PC-3 (cell line): ENCODE data around the gene HLA-DPA1.

ENCODE experiments used
- EZH2phosphoT487 ChIP-seq: fragments of 300-600 bp; sonication (generic); IDR thresholded peaks from 2 replicates; pipeline ENCODE4 v1.6.1; 2018; ENCODE audit warnings: mild to moderate bottlenecking, antibody characterized with exemption, low read length, borderline replicate concordance
- TF ChIP-seq, protein P1 (sequence below): fragments of 300-600 bp; sonication (generic); conservative IDR thresholded peaks from 2 replicates; pipeline ENCODE4 v1.5.1; 2017; ENCODE audit warnings: antibody characterized with exemption, low read depth, mild to moderate bottlenecking, low read length

GRCh38 chr6:33103776-33104175, 30.3 kb upstream of the HLA-DPA1 start:
- no peak for TF ChIP-seq EZH2phosphoT487
- TF ChIP-seq, protein P1, sequence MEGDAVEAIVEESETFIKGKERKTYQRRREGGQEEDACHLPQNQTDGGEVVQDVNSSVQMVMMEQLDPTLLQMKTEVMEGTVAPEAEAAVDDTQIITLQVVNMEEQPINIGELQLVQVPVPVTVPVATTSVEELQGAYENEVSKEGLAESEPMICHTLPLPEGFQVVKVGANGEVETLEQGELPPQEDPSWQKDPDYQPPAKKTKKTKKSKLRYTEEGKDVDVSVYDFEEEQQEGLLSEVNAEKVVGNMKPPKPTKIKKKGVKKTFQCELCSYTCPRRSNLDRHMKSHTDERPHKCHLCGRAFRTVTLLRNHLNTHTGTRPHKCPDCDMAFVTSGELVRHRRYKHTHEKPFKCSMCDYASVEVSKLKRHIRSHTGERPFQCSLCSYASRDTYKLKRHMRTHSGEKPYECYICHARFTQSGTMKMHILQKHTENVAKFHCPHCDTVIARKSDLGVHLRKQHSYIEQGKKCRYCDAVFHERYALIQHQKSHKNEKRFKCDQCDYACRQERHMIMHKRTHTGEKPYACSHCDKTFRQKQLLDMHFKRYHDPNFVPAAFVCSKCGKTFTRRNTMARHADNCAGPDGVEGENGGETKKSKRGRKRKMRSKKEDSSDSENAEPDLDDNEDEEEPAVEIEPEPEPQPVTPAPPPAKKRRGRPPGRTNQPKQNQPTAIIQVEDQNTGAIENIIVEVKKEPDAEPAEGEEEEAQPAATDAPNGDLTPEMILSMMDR, result no peak
